GM21528 (cell line): Measurements from ENCODE around the gene PIK3CB.
"Not testable (repeated sequence)": the region's sequence is repeated elsewhere in the genome, so short reads cannot be mapped to it uniquely, and the experiment has no call there.

Experiments used
- ATAC-seq: cut with Tn5 transposase; IDR thresholded peaks from one replicate; pipeline ENCODE4 v1.9.1; 2021; ENCODE audit warnings: mild to moderate bottlenecking, moderate library complexity; ENCODE audit not compliant: unreplicated experiment, low FRiP score

PIK3CB gene

GRCh38 chr3:138688871-138689299, 145.8 kb downstream of the PIK3CB start:
- ATAC-seq, result no peak

- peak; percentile 11 for ATAC-seq
Observed at GRCh38 chr3:138687236-138687635, 147.5 kb downstream of the PIK3CB start.

- peak; percentile 99 for ATAC-seq
Observed at GRCh38 chr3:138686771-138687221, 147.9 kb downstream of the PIK3CB start.

GRCh38 chr3:138684396-138684795, 150.3 kb downstream of the PIK3CB start:
- no peak for ATAC-seq

DNA sequence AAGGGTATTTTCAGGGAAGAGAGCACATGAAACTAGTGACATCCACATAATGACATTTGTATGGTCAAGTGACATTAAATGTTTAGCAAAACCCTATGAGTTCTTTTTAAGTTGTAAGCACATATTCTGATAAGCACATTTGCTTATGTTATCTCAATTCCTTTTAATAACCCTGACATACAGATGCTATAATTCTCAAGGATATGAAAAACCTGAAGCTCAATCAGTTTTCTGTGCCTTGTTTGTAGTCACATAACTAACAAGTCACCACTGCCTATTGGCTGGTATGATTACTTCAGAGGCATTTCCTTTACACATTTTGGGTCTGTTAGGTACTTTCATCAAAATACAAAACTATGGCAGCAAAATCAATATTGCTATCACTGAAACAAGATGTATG, 152.1 kb downstream of the PIK3CB start:
- ATAC-seq, result no peak

GRCh38 chr3:138681463-138682220, 153.1 kb downstream of the PIK3CB start:
- ATAC-seq, result no peak

GRCh38 chr3:138680974-138681373, 153.8 kb downstream of the PIK3CB start:
- not testable (repeated sequence) for ATAC-seq

DNA sequence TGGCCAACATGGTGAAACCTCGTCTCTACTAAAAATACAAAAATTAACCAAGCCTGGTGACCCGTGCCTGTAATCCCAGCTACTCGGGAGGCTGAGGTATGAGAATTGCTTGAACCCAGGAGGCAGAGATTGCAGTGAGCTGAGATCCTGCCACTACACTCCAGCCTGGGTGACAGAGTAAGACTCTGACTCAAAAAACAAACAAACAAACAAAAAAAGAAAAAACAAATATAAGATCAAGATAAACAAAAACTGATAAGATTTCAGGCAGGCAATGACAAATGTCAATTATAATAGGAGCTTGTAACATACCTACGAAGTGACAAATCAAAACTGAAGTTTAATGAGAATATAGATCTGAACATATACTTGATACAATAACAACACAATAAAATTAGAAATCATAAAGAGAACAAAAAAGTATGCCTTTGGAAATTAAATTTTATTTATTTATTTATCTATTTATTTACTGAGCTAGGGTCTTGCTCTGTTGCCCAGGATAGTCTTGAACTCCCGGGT, 155.8 kb downstream of the PIK3CB start:
- ATAC-seq, result no peak

GRCh38 chr3:138678086-138678485, 156.6 kb downstream of the PIK3CB start:
- no peak for ATAC-seq

DNA sequence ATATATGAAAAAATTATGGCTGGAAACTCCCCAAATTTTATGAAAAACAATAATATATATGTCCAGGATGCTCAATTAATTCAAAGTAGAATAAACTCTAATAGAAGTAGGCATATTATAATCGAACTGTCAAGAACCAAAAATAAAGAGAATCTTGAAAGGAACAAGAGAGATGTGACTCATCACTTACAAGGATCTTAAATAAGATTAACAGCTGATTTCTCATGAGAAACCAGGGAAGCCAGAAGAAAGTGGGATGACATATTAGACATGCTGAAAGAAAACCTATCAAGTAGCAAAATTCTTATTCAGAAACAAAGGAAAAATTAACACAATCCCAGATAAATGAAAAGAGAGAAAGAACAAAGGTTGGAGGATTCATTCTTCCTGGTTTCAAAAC, 159.3 kb downstream of the PIK3CB start:
- no peak for ATAC-seq

GRCh38 chr3:138673641-138674530, 160.8 kb downstream of the PIK3CB start:
- no peak for ATAC-seq

- ATAC-seq, result no peak
Observed at GRCh38 chr3:138670407-138670806, 164.3 kb downstream of the PIK3CB start.

GRCh38 chr3:138668107-138668506, 166.6 kb downstream of the PIK3CB start:
- ATAC-seq, result no peak

DNA sequence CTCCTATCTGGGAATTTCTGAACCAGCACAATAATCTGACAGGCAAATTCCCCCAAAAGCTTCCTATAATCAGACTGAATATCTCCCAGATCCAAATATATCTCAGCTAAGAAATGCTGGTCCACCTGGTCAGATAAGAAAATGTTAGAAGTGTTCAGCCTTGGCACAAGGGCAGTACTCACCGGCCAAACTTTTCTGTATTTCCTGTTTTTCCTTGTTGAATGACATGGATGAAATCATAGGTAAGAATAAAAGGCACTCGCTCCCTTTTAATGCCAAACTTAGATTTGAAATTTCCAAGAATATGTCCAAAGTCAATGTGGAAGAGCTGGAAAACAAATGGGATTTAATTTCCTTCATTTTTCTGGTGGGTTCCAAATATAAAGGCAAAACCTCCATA, 177.2 kb downstream of the PIK3CB start:
- ATAC-seq, result no peak

DNA sequence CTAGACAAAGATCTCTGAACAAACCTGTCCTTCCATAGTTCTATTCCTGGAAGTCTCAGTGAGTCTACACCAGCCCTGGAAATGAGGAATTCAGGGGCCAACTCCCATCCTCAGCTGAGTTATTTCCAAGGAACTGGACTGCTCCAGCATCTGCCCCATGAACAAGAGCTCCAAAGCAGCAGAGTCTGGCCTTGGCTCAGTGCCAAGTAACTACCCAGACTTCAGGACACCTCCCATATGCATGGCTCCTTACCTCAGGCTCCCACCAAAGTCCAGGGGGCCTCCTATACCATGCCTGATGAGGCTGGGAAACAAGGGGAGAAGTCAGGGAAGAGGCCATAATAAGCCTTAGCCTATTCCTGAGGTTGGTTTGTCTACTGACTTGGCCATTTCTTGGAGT, 181.2 kb downstream of the PIK3CB start:
- ATAC-seq, result no peak

DNA sequence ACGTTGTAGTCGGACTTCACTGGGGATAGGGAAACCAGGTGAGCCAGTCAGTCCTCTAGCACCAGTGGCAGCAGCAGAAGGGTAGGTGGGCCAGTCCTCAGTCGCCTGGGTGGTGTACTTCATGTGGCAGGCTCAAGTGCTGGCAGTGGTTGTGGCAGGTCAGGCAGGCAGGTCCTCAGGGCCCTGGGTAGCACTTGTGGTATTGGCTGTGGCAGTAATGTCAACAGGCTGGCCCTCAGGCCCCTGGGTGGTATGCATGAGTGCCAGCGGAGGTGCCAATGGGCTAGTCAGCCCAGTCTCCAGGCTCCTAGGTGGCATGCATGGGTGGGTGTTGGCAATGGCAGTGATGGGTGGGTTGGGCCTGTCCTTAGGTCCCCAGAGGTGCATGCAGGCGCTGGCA, 185.6 kb downstream of the PIK3CB start:
- no peak for ATAC-seq

GRCh38 chr3:138646513-138646912, 188.2 kb downstream of the PIK3CB start:
- no peak for ATAC-seq

GRCh38 chr3:138646008-138646407, 188.7 kb downstream of the PIK3CB start:
- ATAC-seq, result no peak

DNA sequence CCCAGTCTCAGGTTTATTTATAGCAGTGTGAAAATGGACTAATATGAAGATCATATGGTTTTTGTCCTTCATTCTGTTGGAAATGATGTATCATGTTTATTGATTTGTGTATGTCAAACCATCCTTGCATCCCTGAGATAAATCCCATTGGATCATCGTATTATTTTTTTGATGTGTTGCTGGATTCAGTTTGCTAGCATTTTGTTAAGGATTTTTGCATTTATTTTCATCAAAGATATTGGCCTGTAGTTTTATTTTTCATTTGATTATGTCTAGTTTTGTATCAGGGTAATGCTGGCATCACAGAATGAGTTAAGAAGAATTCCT, 191.8 kb downstream of the PIK3CB start:
- no peak for ATAC-seq

- no peak for ATAC-seq
Observed at GRCh38 chr3:138642226-138642926, 192.4 kb downstream of the PIK3CB start.

GRCh38 chr3:138640537-138640936, 194.2 kb downstream of the PIK3CB start:
- ATAC-seq, result no peak
